Neutrophil (primary cell): ENCODE measurements around the gene KCTD14.

Experiments used
- H3K27ac ChIP-seq: fragments of 200-600 bp; sonication (generic); 2 replicates; pipeline ENCODE4 v1.5.1; 2016; ENCODE audit warnings: mild to moderate bottlenecking, moderate library complexity
- H3K27me3 ChIP-seq: fragments of 200-600 bp; sonication (generic); 2 replicates; pipeline ENCODE4 v1.6.0; 2016; ENCODE audit warnings: mild to moderate bottlenecking
- H3K36me3 ChIP-seq: fragments of 200-600 bp; sonication (generic); 2 replicates; pipeline ENCODE4 v1.5.1; 2017
- H3K4me1 ChIP-seq, 2 experiments: fragments of 200-600 bp in 1 of 2; sonication (generic) in 1 of 2; 1 replicate in 1 of 2; 2 replicates in 1 of 2; pipeline versions ENCODE4 v1.5.1 to v1.6.1; 2013 to 2016; ENCODE audit warnings: low read depth in 1 of 2, low read length in 1 of 2, mild to moderate bottlenecking in 1 of 2, moderate library complexity in 1 of 2; ENCODE audit not compliant: control insufficient read depth in 1 of 2, insufficient read depth in 1 of 2
- H3K4me3 ChIP-seq, 2 experiments: fragments of 200-600 bp in 1 of 2; sonication (generic) in 1 of 2; 1 replicate in 1 of 2; 2 replicates in 1 of 2; pipeline ENCODE4 v1.5.1; 2013 to 2016; ENCODE audit warnings: low read depth in 1 of 2, low read length in 1 of 2, mild to moderate bottlenecking in 1 of 2, moderate library complexity in 1 of 2
- H3K9me3 ChIP-seq: fragments of 200-600 bp; sonication (generic); 2 replicates; pipeline ENCODE4 v1.5.1; 2016
- CTCF ChIP-seq: fragments of 200-600 bp; sonication (generic); IDR thresholded peaks from 2 replicates; pipeline ENCODE4 v1.5.1; 2016; ENCODE audit warnings: antibody characterized with exemption

KCTD14 gene

GRCh38 chr11:78067704-78068103 is 44.6 kb upstream of the KCTD14 start:
- no peaks in the 10 kb centered on the region for H3K27me3 ChIP-seq
- H3K27ac ChIP-seq, result no peak overlapping the region
- no peak overlapping the region for H3K4me3 ChIP-seq
- H3K4me1 ChIP-seq, result no peaks in the 10 kb centered on the region
- no peaks in the 10 kb centered on the region for H3K9me3 ChIP-seq
- no peak for TF ChIP-seq CTCF
- H3K36me3 ChIP-seq, result peaks cover 40% of the 10 kb centered on the region

- no peak overlapping the region for H3K4me3 ChIP-seq
- no peaks in the 10 kb centered on the region for H3K27me3 ChIP-seq
- no peaks in the 10 kb centered on the region for H3K9me3 ChIP-seq
- peaks cover 28% of the 10 kb centered on the region for H3K36me3 ChIP-seq
- H3K27ac ChIP-seq, result no peak overlapping the region
- H3K4me1 ChIP-seq, result no peaks in the 10 kb centered on the region
- TF ChIP-seq CTCF, result no peak
Measured at GRCh38 chr11:78066471-78066870, 43.4 kb upstream of the KCTD14 start.

GRCh38 chr11:78065203-78065602 is 42.1 kb upstream of the KCTD14 start:
- Histone ChIP-seq H3K27me3 (no peaks in the 10 kb centered on the region), H3K27ac (no peak overlapping the region), H3K9me3 (no peaks in the 10 kb centered on the region), H3K4me1 (no peaks in the 10 kb centered on the region), H3K4me3 (no peak overlapping the region), H3K36me3 (peaks cover 21% of the 10 kb centered on the region)
- no peak for TF ChIP-seq CTCF

GRCh38 chr11:78063440-78064181 is 40.5 kb upstream of the KCTD14 start, which contains the start of gene THRSP:
THRSP (plus strand) TSS chr11:78063861; CDS start chr11:78063882, 21 bp downstream.
- Histone ChIP-seq H3K27ac (no peak within 1 kb of the TSS), H3K9me3 (no peaks in the 10 kb centered on the region), H3K4me3 (no peak within 1 kb of the TSS), H3K4me1 (no peaks in the 10 kb centered on the region), H3K27me3 (no peaks in the 10 kb centered on the region), H3K36me3 (peaks cover 8% of the 10 kb centered on the region)
- TF ChIP-seq CTCF, result no peak

GRCh38 chr11:78062671-78063070 is 39.6 kb upstream of the KCTD14 start:
- H3K4me3 ChIP-seq, result no peak overlapping the region
- no peaks in the 10 kb centered on the region for H3K4me1 ChIP-seq
- peaks cover 4% of the 10 kb centered on the region for H3K36me3 ChIP-seq
- no peak for TF ChIP-seq CTCF
- no peaks in the 10 kb centered on the region for H3K9me3 ChIP-seq
- H3K27me3 ChIP-seq, result no peaks in the 10 kb centered on the region
- no peak overlapping the region for H3K27ac ChIP-seq
